ENCODE measurements around the gene TIMP3. TPM values are rescaled to one million over a fixed set of nuclear protein-coding genes. Genes with fewer than 3 reads are reported as not detected.

The TIMP3 gene
- polyA plus RNA-seq, 3 donors: not detected

DNA sequence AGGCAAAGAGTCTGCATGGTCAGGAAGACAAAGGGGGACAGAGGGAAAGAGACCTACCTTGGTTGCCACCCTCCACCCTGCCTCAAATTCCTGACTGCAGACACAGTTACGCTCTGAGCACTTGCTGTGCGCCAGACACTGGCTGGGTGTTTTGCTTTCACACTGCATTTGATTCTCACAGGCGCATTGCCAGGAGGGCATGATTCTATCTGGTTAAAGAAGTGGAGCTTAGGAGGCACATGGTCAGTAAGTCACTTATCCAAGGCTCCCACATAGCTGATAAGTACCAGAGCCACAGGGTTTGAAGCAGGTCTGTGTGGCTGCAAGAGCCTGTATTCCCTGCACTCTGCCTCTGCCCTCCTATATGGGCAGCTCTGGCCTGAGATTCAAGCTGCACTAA lies 103.9 kb downstream of the TIMP3 start:
- Histone ChIP-seq H2AFZ (ENCODE audit: insufficient read depth, low read depth, low read length, poor library complexity, severe bottlenecking) (no peak overlapping the region), H3K9me3 (replicated peaks in 1 of 2; ENCODE audit: control insufficient read depth in 1 of 2, insufficient read depth in 1 of 2, low read length in 2 of 2) (no peaks in the 10 kb centered on the region), H3K4me2 (replicated peaks; ENCODE audit: extremely low read depth, low read length, poor library complexity, severe bottlenecking) (no peak overlapping the region), H3K4me3 (replicated peaks in 1 of 3; ENCODE audit: low read depth in 2 of 3, low read length in 3 of 3) (no peak overlapping the region), H3K27ac (ENCODE audit: low read depth in 1 of 2, low read length in 2 of 2) (no peak overlapping the region), H3K27me3 (ENCODE audit: control insufficient read depth in 2 of 2, insufficient read depth in 2 of 2, low read length in 2 of 2) (no peaks in the 10 kb centered on the region), H3K79me2 (ENCODE audit: insufficient read depth, low read length) (no peaks in the 10 kb centered on the region), H4K20me1 (ENCODE audit: insufficient read depth, low read length) (no peaks in the 10 kb centered on the region), H3K36me3 (replicated peaks in 1 of 2; ENCODE audit: control insufficient read depth in 1 of 2, insufficient read depth in 2 of 2, low read length in 2 of 2) (no peaks in the 10 kb centered on the region), H3K4me1 (ENCODE audit: control insufficient read depth in 1 of 2, insufficient read depth in 2 of 2, low read length in 2 of 2) (no peaks in the 10 kb centered on the region), H3K9ac (ENCODE audit: insufficient read depth, low read length, poor library complexity, severe bottlenecking) (no peak overlapping the region)
- Mint-ChIP-seq H3K36me3 (no peaks in the 10 kb centered on the region), H3K4me3 (no peak overlapping the region), H3K27me3 (ENCODE audit: low read depth in 3 of 3) (peaks cover 0 to 2% (median 0%) of the 10 kb centered on the region in 3 donors), H3K4me1 (no peaks in the 10 kb centered on the region), H3K9me3 (peaks cover 0 to 3% (median 0%) of the 10 kb centered on the region in 7 donors), H3K27ac (no peak overlapping the region)
- no peak for DNase-seq
- WGBS (ENCODE audit: insufficient coverage): 91% methylated on average over 3 of the region's 3 CpGs
- TF ChIP-seq, protein P1, sequence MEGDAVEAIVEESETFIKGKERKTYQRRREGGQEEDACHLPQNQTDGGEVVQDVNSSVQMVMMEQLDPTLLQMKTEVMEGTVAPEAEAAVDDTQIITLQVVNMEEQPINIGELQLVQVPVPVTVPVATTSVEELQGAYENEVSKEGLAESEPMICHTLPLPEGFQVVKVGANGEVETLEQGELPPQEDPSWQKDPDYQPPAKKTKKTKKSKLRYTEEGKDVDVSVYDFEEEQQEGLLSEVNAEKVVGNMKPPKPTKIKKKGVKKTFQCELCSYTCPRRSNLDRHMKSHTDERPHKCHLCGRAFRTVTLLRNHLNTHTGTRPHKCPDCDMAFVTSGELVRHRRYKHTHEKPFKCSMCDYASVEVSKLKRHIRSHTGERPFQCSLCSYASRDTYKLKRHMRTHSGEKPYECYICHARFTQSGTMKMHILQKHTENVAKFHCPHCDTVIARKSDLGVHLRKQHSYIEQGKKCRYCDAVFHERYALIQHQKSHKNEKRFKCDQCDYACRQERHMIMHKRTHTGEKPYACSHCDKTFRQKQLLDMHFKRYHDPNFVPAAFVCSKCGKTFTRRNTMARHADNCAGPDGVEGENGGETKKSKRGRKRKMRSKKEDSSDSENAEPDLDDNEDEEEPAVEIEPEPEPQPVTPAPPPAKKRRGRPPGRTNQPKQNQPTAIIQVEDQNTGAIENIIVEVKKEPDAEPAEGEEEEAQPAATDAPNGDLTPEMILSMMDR (IDR thresholded peaks at IDR 0.05): no peak
- intact Hi-C loops (cut with micrococcal nuclease): no loop called here

DNA sequence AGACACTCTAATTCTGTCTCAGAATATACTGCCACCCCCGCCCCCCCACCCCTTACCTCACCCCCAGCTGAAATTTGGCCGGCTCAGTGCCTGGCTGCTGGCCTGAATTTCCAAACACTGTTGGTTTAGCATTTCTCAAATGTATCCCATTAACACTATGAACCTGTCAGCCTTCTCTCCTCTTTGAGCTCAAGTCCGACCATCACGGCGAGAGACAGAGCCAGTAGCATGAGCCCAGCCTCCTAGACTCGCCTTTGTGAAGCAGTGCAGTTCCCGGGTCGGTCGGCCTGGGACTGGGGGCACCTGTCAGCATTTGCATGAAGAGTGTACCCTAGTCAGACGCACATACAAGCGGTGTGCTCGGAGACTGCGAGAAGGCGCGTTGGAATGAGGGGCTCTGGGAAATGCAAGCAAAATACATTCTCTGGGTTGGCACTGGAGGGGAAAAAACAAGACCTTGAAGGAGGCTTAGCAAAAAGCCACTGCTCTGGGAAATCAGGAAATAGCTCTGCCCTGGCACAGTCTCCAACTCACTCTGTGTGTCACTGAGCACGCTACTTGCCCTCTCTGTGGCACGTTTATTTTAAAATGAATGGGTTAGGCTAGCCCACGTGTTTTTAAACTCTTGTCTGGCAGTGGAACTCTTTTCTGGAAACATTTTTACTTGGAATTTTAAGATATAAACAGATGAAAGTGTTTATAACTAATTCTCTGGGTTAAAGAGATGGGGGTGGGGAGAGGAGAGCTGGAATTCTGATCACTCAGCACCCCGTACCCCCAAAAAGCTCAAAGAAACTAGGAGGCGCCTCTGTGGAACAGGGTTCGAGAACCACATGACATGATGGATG lies 108.3 kb downstream of the TIMP3 start:
- Histone ChIP-seq H3K4me1 (ENCODE audit: control insufficient read depth in 1 of 2, insufficient read depth in 2 of 2, low read length in 2 of 2) (no peaks in the 10 kb centered on the region), H3K27me3 (ENCODE audit: control insufficient read depth in 2 of 2, insufficient read depth in 2 of 2, low read length in 2 of 2) (no peaks in the 10 kb centered on the region), H3K9ac (ENCODE audit: insufficient read depth, low read length, poor library complexity, severe bottlenecking) (no peak overlapping the region), H3K4me2 (replicated peaks; ENCODE audit: extremely low read depth, low read length, poor library complexity, severe bottlenecking) (no peak overlapping the region), H3K36me3 (replicated peaks in 1 of 2; ENCODE audit: control insufficient read depth in 1 of 2, insufficient read depth in 2 of 2, low read length in 2 of 2) (no peaks in the 10 kb centered on the region), H2AFZ (ENCODE audit: insufficient read depth, low read depth, low read length, poor library complexity, severe bottlenecking) (no peak overlapping the region), H3K9me3 (replicated peaks in 1 of 2; ENCODE audit: control insufficient read depth in 1 of 2, insufficient read depth in 1 of 2, low read length in 2 of 2) (no peaks in the 10 kb centered on the region), H4K20me1 (ENCODE audit: insufficient read depth, low read length) (no peaks in the 10 kb centered on the region), H3K27ac (ENCODE audit: low read depth in 1 of 2, low read length in 2 of 2) (no peak overlapping the region), H3K79me2 (ENCODE audit: insufficient read depth, low read length) (no peaks in the 10 kb centered on the region), H3K4me3 (replicated peaks in 1 of 3; ENCODE audit: low read depth in 2 of 3, low read length in 3 of 3) (no peak overlapping the region)
- Mint-ChIP-seq H3K27ac (no peak overlapping the region), H3K9me3 (peaks cover 0 to 4% (median 0%) of the 10 kb centered on the region in 7 donors), H3K4me3 (no peak overlapping the region), H3K36me3 (no peaks in the 10 kb centered on the region), H3K4me1 (no peaks in the 10 kb centered on the region), H3K27me3 (ENCODE audit: low read depth in 3 of 3) (peaks cover 4% of the 10 kb centered on the region in 3 donors)
- intact Hi-C loops (cut with micrococcal nuclease): no loop called here
- no peak for DNase-seq
- WGBS (ENCODE audit: insufficient coverage): over 99% methylated on average over 14 of the region's 21 CpGs
- TF ChIP-seq, protein P1 (IDR thresholded peaks at IDR 0.05): no peak
